Right atrium auricular region (tissue), 2 donors: ENCODE results near the gene PCBP3. TPM values are rescaled to one million over a fixed set of nuclear protein-coding genes. Genes with fewer than 3 reads are reported as not detected.
"Not testable (repeated sequence)": the region's sequence is repeated elsewhere in the genome, so short reads cannot be mapped to it uniquely, and the experiment has no call there.

ENCODE experiments used
- DNase-seq: peaks from one replicate; pipeline ENCODE4 v3.0.0-alpha.2; 2019; ENCODE audit warnings: low spot score
- H3K27ac ChIP-seq, 2 donors: fragments of 200-600 bp; sonication (generic); 1 replicate in 1 of 2; 2 replicates in 1 of 2; pipeline ENCODE4 v1.5.1; 2016 to 2019
- H3K27me3 ChIP-seq, 2 donors: fragments of 200-600 bp; sonication (generic); one replicate each; pipeline versions ENCODE4 v1.5.1 to v1.6.0; 2017 to 2019
- H3K36me3 ChIP-seq: fragments of 200-600 bp; sonication (generic); one replicate; pipeline ENCODE4 v1.5.1; 2016
- H3K4me1 ChIP-seq, 2 donors: fragments of 200-600 bp; sonication (generic); one replicate each; pipeline versions ENCODE4 v1.5.1 to v1.6.0; 2017 to 2019
- H3K4me3 ChIP-seq, 2 donors: fragments of 200-600 bp; sonication (generic); 1 replicate in 1 of 2; 2 replicates in 1 of 2; pipeline ENCODE4 v1.5.1; 2017 to 2019; ENCODE audit warnings: mild to moderate bottlenecking in 1 of 2, moderate library complexity in 1 of 2
- H3K9me3 ChIP-seq, 2 donors: fragments of 200-600 bp; sonication (generic); one replicate each; pipeline ENCODE4 v1.5.1; 2019
- CTCF ChIP-seq, 2 donors: fragments of 200-600 bp; sonication (generic); IDR thresholded peaks; one replicate each; pipeline ENCODE4 v1.5.1; 2019; ENCODE audit warnings: antibody characterized with exemption in 2 of 2
- total RNA-seq, 2 donors: library from RNA; depleted of rRNA; stranded (reverse); fragments of >200 nt; gene quantifications; one replicate each; pipeline ENCODE4 v1.1.0, GENCODE V29; 2016

Gene PCBP3
- total RNA-seq, 2 donors from 2014 or later = 2.3 to 5.2 TPM

GRCh38 chr21:45669382-45669781, 25.9 kb downstream of the PCBP3 start:
- TF ChIP-seq CTCF (IDR thresholded peaks at IDR 0.05) = no peak
- Histone ChIP-seq H3K27me3 (no peaks in the 10 kb centered on the region), H3K9me3 (peaks cover 0 to 32% of the 10 kb centered on the region in 2 donors), H3K4me3 (no peak overlapping the region), H3K4me1 (no peaks in the 10 kb centered on the region), H3K27ac (no peak overlapping the region), H3K36me3 (no peaks in the 10 kb centered on the region)
- no peak for DNase-seq

GRCh38 chr21:45670731-45671130, 27.2 kb downstream of the PCBP3 start:
- no peak for DNase-seq
- H3K27me3 ChIP-seq = no peaks in the 10 kb centered on the region
- H3K36me3 ChIP-seq = no peaks in the 10 kb centered on the region

GRCh38 chr21:45678790-45679189, 35.3 kb downstream of the PCBP3 start:
- DNase-seq, H3K36me3 ChIP-seq: not testable (repeated sequence)

More at GRCh38 chr21:45670731-45671130, 27.2 kb downstream of the PCBP3 start:
- TF ChIP-seq CTCF (IDR thresholded peaks at IDR 0.05) = no peak
- H3K4me1 ChIP-seq = no peaks in the 10 kb centered on the region
- H3K9me3 ChIP-seq = peaks cover 0 to 27% of the 10 kb centered on the region in 2 donors
- no peak overlapping the region for H3K27ac ChIP-seq
- H3K4me3 ChIP-seq = no peak overlapping the region

GRCh38 chr21:45680215-45680614, 36.7 kb downstream of the PCBP3 start:
- H3K36me3 ChIP-seq = no peaks in the 10 kb centered on the region
- DNase-seq = no peak
- no peak overlapping the region for H3K4me3 ChIP-seq
- no peaks in the 10 kb centered on the region for H3K9me3 ChIP-seq
- no peak for TF ChIP-seq CTCF (IDR thresholded peaks at IDR 0.05)
- no peaks in the 10 kb centered on the region for H3K4me1 ChIP-seq
- no peaks in the 10 kb centered on the region for H3K27me3 ChIP-seq
- H3K27ac ChIP-seq = no peak overlapping the region

More at GRCh38 chr21:45678790-45679189, 35.3 kb downstream of the PCBP3 start:
- not testable (repeated sequence) for H3K27me3 ChIP-seq, H3K4me3 ChIP-seq, H3K4me1 ChIP-seq, H3K9me3 ChIP-seq, H3K27ac ChIP-seq

- Histone ChIP-seq H3K27ac (no peak overlapping the region), H3K4me3 (no peak overlapping the region), H3K9me3 (no peaks in the 10 kb centered on the region)
Observed at GRCh38 chr21:45695086-45695485, 51.6 kb downstream of the PCBP3 start.

GRCh38 chr21:45698493-45699184, 55.1 kb downstream of the PCBP3 start:
- no peak for TF ChIP-seq CTCF (IDR thresholded peaks at IDR 0.05)
- Histone ChIP-seq H3K36me3 (no peaks in the 10 kb centered on the region), H3K4me3 (no peak overlapping the region), H3K27ac (no peak overlapping the region), H3K9me3 (no peaks in the 10 kb centered on the region), H3K27me3 (no peaks in the 10 kb centered on the region), H3K4me1 (peaks cover 0 to 11% of the 10 kb centered on the region in 2 donors)
- peak; percentile 65 for DNase-seq

More at GRCh38 chr21:45695086-45695485, 51.6 kb downstream of the PCBP3 start:
- TF ChIP-seq CTCF (IDR thresholded peaks at IDR 0.05) = no peak
- peaks cover 0 to 11% of the 10 kb centered on the region in 2 donors for H3K4me1 ChIP-seq
- H3K36me3 ChIP-seq = no peaks in the 10 kb centered on the region
- no peaks in the 10 kb centered on the region for H3K27me3 ChIP-seq
- DNase-seq = no peak
